Measurements from ENCODE around the gene LSAMP. TPM values are rescaled to one million over a fixed set of nuclear protein-coding genes. Genes with fewer than 3 reads are reported as not detected.

Gene LSAMP
- total RNA-seq, 4 donors from 2014 or later: 1.9 to 19.7 (median 2.8) TPM

DNA sequence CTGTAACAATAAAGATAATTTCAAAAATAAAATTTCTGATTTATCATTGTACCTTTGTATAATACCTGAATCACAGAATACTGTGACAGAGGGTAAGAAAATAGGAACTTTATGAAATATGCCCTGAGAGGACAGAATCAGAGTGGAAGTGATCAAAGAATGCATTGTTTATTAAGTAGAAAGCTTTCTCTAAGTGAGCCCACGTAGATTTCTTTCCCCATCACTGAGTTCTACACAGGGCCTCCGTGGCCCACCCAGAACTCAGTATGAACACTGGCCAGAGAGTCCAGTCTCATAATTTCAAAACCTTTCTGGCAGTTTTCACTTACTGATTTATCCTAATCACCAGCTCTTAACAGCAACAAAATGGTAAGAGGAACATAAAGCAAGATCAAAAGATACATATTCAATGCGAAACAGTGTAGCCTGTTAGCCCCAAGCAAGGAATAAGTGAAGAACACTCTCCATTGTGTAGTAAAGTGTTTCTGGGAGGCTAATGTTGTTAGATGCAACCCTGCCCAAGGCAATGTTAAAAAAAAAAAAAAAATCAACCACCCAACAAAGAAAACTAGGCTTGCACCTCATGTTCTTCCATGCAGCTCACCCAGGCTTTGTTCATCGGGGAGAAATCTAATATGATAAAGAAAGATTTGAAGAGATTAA, 341.3 kb downstream of the LSAMP start:
- TF ChIP-seq, protein P1, sequence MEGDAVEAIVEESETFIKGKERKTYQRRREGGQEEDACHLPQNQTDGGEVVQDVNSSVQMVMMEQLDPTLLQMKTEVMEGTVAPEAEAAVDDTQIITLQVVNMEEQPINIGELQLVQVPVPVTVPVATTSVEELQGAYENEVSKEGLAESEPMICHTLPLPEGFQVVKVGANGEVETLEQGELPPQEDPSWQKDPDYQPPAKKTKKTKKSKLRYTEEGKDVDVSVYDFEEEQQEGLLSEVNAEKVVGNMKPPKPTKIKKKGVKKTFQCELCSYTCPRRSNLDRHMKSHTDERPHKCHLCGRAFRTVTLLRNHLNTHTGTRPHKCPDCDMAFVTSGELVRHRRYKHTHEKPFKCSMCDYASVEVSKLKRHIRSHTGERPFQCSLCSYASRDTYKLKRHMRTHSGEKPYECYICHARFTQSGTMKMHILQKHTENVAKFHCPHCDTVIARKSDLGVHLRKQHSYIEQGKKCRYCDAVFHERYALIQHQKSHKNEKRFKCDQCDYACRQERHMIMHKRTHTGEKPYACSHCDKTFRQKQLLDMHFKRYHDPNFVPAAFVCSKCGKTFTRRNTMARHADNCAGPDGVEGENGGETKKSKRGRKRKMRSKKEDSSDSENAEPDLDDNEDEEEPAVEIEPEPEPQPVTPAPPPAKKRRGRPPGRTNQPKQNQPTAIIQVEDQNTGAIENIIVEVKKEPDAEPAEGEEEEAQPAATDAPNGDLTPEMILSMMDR (IDR thresholded peaks at IDR 0.05): no peak
- ATAC-seq (ENCODE audit: low FRiP score): no peak
- DNase-seq (ENCODE audit: low spot score): no peak

DNA sequence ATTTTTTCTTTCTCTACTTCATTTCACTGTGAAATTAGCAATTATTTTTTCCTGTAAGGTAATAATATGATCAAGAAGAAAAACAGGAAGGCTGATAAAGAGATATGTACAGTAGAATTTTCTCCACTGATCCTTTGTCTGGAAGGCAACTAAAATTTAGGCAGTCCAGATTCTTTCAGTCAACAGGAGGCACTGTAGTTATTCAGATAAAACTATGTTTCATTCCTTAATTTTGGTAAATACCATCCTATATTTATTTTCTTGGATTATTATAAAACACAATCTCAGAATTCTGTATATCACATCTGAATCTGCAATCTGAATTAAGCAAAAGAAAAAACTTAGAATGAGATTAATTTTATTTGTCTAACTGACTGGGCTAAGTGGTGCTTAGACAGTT, 343.2 kb downstream of the LSAMP start:
- DNase-seq (ENCODE audit: low spot score) (no peak), ATAC-seq (ENCODE audit: low FRiP score) (no peak)
- TF ChIP-seq, protein P1 (IDR thresholded peaks at IDR 0.05): no peak

DNA sequence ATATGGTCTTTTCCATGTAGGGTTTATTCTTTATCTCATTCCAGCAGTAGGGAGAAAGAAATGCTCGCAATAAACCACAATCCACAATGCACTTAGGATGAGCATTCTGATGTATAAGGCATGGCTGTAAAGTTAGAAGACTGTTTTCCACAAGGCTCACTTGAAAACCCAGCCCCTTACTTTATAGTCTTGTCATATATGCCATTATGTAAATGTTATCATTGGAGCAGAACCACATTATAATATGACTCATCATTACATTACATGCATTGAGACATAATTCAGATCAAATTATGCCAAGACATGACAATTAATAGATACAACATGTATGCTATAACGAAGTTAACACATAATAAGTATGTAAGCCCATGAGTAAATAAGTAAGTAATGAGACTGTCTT, 348.1 kb downstream of the LSAMP start:
- no peak for DNase-seq (ENCODE audit: low spot score)
- TF ChIP-seq, protein P1 (IDR thresholded peaks at IDR 0.05): no peak
- ATAC-seq (ENCODE audit: low FRiP score): no peak

DNA sequence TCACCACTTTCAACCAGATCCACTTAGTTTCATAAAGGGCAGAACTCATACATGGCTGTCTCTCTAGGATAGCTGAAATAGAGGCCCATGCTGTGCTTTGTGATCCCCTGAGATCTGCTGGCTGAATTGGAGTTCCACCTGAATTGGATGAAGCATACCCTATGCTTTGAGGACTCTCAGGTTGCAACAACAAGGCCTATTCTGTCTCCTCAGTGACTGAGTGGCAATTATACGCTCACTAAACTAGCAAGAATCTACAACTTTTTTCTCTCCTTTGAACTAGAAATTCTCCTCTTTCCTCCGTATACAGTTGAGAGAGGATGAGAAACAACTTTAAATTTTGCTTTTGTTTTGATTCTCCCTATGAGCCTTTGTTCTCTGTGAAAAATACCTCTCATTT, 348.7 kb downstream of the LSAMP start:
- TF ChIP-seq, protein P1 (IDR thresholded peaks at IDR 0.05): no peak
- ATAC-seq (ENCODE audit: low FRiP score) (no peak), DNase-seq (ENCODE audit: low spot score) (no peak)

DNA sequence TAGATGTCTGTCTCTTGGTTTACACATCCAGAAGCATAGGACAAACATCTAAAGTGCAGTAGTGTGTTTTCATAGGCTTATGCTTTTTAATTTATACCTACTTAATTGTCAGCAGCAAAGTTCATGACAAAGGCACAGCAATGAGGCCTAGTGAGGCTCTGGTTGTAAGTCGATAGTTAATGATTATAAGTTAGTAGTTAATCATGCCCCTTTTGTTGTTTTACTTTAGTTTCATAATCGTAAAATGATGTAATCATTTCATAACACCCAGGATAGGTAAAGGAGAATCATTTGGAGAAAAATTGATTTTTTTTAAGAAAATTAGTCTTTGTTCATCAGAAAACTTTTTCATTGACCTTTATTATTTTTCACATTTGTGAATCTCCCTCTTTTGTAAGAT, 351.9 kb downstream of the LSAMP start:
- DNase-seq (ENCODE audit: low spot score) (no peak), ATAC-seq (ENCODE audit: low FRiP score) (no peak)
- TF ChIP-seq, protein P1 (IDR thresholded peaks at IDR 0.05): no peak

DNA sequence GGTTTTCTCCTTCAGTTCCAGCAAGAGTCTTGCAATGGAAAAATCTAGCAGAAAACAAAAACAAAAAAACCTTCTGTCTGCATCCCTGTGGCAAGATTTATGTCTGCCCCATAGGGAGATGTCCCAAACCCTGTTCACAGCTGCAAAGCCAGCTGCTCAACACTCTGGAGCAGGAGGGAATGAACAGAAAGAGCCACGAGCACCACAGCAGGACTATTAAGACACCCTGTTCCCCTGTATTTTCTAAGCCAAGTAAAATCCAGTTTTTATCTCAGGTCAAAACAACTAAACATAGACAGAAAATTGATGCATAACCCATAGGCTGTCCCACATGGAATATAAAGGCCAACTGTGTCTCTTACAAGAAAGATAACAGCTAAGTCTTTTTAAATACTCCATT, 357.9 kb downstream of the LSAMP start:
- DNase-seq (ENCODE audit: low spot score) (no peak), ATAC-seq (ENCODE audit: low FRiP score) (no peak)
- TF ChIP-seq, protein P1 (IDR thresholded peaks at IDR 0.05): no peak

DNA sequence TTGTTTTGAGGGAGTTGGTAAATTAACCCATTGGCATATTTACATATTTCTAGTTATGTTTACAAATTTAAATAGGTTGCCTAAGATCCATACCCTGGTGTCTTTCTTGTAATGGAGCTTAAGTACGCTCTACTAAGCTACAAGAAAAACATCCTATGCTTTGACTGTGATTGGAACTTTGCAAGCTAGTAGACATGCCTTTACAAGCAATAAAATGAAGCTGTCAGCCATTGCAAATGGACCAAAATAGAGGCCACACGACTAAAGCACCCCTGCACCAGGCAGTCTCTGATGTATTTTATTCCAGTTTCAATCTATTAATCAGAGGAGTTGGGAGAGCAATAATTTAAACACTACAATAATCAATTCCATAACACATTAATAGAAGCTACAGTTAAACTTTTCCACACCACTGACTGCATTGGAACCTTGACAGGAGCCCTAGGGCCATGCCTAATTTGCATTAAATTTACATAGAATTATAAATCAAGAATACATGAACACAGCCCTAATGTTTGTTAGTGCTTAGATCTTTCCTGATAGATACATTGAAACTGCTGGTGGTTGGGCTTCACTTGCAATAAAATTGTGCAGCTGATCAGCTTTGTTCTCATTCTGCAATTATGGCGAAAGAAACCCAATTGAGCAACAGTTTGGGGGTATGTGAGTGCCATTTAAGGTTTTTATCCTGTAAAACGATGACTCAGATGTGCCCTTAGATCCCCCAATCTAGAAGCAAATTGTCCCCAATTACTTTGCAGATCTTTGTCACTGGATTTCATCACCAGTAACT, 360.1 kb downstream of the LSAMP start:
- ATAC-seq (ENCODE audit: low FRiP score) (no peak), DNase-seq (ENCODE audit: low spot score) (no peak)
- TF ChIP-seq, protein P1 (IDR thresholded peaks at IDR 0.05): no peak
